ENCODE data around the gene MAML1.

Gene MAML1

GRCh38 chr5:179812135-179812825 is 79.7 kb downstream of the MAML1 start:
- Mint-ChIP-seq H3K27me3 (ENCODE audit: low read depth) (no peaks in the 10 kb centered on the region), H3K4me3 (no peak overlapping the region), H3K36me3 (ENCODE audit: low read depth) (peaks cover 18% of the 10 kb centered on the region), H3K4me1 (ENCODE audit: low read depth) (peaks cover 6% of the 10 kb centered on the region), H3K27ac (no peak overlapping the region), H3K9me3 (no peaks in the 10 kb centered on the region)

DNA sequence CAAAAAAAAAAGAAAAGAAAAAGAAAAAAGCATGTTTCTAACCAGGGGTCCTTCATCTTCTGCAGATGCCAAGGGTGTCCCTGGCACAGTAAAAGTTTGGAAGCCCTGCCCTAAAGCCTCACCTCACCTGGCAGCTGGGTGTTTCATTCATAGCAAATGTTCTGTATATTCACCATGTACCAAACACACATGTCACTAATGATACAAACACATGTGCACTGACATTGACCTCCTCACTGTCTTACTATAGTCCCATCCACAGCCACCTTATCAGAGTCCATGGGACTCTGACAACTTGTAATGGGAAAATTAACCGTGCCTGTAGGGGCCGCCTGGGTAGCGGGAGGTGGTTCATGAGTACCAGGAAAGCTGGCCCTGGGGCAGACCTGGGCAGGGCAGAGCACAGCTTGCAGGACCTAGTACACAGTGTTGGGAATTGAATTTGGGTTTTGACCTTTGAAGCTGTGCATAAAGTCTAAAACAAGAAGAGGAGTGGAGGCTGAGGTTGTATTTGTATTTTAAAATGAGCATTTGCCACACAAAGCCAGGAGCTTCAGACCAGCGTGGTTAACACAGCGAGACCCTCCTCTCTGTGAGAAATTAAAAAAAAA is 80.5 kb downstream of the MAML1 start:
- Mint-ChIP-seq H3K9me3 (no peaks in the 10 kb centered on the region), H3K27me3 (ENCODE audit: low read depth) (no peaks in the 10 kb centered on the region), H3K4me3 (no peak overlapping the region), H3K36me3 (ENCODE audit: low read depth) (peaks cover 18% of the 10 kb centered on the region), H3K4me1 (ENCODE audit: low read depth) (peaks cover 7% of the 10 kb centered on the region), H3K27ac (no peak overlapping the region)

- Mint-ChIP-seq H3K9me3 (no peaks in the 10 kb centered on the region), H3K27ac (no peak overlapping the region), H3K27me3 (ENCODE audit: low read depth) (no peaks in the 10 kb centered on the region), H3K4me3 (no peak overlapping the region), H3K4me1 (ENCODE audit: low read depth) (peaks cover 14% of the 10 kb centered on the region), H3K36me3 (ENCODE audit: low read depth) (peaks cover 18% of the 10 kb centered on the region)
These were observed 81.5 kb downstream of the MAML1 start for GRCh38 chr5:179814090-179814489.

- Mint-ChIP-seq H3K36me3 (ENCODE audit: low read depth) (peaks cover 18% of the 10 kb centered on the region), H3K9me3 (no peaks in the 10 kb centered on the region), H3K4me3 (peak overlapping the region; percentile 4), H3K4me1 (ENCODE audit: low read depth) (peaks cover 22% of the 10 kb centered on the region), H3K27ac (peak overlapping the region; percentile 6), H3K27me3 (ENCODE audit: low read depth) (no peaks in the 10 kb centered on the region)
These were observed 83.0 kb downstream of the MAML1 start for GRCh38 chr5:179815491-179816249.

GRCh38 chr5:179816401-179816795 is 83.8 kb downstream of the MAML1 start:
- no peak overlapping the region for H3K27ac Mint-ChIP-seq
- H3K36me3 Mint-ChIP-seq (ENCODE audit: low read depth) = peaks cover 18% of the 10 kb centered on the region
- no peak overlapping the region for H3K4me3 Mint-ChIP-seq

GRCh38 chr5:179816796-179817469 is 84.3 kb downstream of the MAML1 start:
- H3K36me3 Mint-ChIP-seq (ENCODE audit: low read depth) = peaks cover 18% of the 10 kb centered on the region
- no peak overlapping the region for H3K4me3 Mint-ChIP-seq
- peaks cover 26% of the 10 kb centered on the region for H3K4me1 Mint-ChIP-seq (ENCODE audit: low read depth)
- no peaks in the 10 kb centered on the region for H3K27me3 Mint-ChIP-seq (ENCODE audit: low read depth)
- no peaks in the 10 kb centered on the region for H3K9me3 Mint-ChIP-seq
- H3K27ac Mint-ChIP-seq = no peak overlapping the region

More at GRCh38 chr5:179816401-179816795, 83.8 kb downstream of the MAML1 start:
- H3K9me3 Mint-ChIP-seq = no peaks in the 10 kb centered on the region
- H3K4me1 Mint-ChIP-seq (ENCODE audit: low read depth) = peaks cover 22% of the 10 kb centered on the region
- no peaks in the 10 kb centered on the region for H3K27me3 Mint-ChIP-seq (ENCODE audit: low read depth)

- Mint-ChIP-seq H3K27ac (no peak overlapping the region), H3K4me1 (ENCODE audit: low read depth) (peaks cover 31% of the 10 kb centered on the region), H3K27me3 (ENCODE audit: low read depth) (no peaks in the 10 kb centered on the region), H3K9me3 (no peaks in the 10 kb centered on the region), H3K36me3 (ENCODE audit: low read depth) (peaks cover 20% of the 10 kb centered on the region), H3K4me3 (peak overlapping the region; percentile 69)
These were observed 84.8 kb downstream of the MAML1 start for GRCh38 chr5:179817470-179817840.

DNA sequence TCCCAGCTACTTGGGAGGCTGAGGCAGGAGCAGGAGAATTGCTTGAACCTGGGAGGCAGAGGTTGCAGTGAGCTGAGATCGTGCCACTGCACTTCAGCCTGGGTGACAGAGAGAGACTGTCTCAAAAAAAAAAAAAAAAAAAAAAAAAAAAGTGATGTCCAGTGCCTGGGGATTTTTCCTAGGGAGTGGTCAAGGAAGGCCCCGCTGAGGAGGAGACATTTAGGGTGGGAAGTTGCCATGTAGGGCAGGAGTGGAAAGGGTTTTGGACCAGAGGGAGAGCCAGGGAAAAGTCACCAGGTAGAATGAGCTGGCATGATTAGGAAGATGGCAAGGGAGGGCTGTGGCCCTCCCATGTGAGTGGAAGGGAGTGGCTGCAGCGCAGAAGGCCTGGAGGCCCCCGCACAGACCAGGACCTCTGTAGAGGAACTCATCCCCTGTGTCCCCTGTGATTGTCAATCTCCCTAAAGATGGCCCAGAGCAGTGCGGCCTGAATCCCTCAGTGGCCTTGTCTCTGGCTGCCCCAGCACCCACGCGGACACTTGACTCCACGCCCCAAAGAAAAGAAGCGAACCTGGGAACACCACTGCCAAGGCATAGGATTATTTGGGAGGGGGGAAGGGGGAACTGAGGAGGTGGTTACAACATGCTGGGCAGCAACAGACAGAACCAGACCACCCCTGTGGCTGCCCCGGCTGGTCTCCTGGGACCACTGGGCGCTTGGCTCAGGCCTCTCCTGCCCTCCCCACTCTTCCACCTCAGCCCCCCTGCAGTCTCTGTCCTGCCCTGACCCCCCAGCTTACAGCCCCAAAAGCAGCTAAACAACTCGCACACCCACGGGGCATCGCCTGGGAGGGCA is 85.5 kb downstream of the MAML1 start:
- Mint-ChIP-seq H3K27me3 (ENCODE audit: low read depth) (no peaks in the 10 kb centered on the region), H3K4me3 (peak overlapping the region; percentile 69), H3K9me3 (no peaks in the 10 kb centered on the region), H3K4me1 (ENCODE audit: low read depth) (peaks cover 33% of the 10 kb centered on the region), H3K36me3 (ENCODE audit: low read depth) (peaks cover 19% of the 10 kb centered on the region), H3K27ac (peak overlapping the region; percentile 90)

- H3K27ac Mint-ChIP-seq = peak overlapping the region; percentile 90
- H3K36me3 Mint-ChIP-seq (ENCODE audit: low read depth) = peaks cover 19% of the 10 kb centered on the region
- no peaks in the 10 kb centered on the region for H3K27me3 Mint-ChIP-seq (ENCODE audit: low read depth)
- H3K9me3 Mint-ChIP-seq = no peaks in the 10 kb centered on the region
- H3K4me1 Mint-ChIP-seq (ENCODE audit: low read depth) = peaks cover 36% of the 10 kb centered on the region
- peak overlapping the region; percentile 66 for H3K4me3 Mint-ChIP-seq
These were observed 86.2 kb downstream of the MAML1 start for GRCh38 chr5:179818746-179819295.

DNA sequence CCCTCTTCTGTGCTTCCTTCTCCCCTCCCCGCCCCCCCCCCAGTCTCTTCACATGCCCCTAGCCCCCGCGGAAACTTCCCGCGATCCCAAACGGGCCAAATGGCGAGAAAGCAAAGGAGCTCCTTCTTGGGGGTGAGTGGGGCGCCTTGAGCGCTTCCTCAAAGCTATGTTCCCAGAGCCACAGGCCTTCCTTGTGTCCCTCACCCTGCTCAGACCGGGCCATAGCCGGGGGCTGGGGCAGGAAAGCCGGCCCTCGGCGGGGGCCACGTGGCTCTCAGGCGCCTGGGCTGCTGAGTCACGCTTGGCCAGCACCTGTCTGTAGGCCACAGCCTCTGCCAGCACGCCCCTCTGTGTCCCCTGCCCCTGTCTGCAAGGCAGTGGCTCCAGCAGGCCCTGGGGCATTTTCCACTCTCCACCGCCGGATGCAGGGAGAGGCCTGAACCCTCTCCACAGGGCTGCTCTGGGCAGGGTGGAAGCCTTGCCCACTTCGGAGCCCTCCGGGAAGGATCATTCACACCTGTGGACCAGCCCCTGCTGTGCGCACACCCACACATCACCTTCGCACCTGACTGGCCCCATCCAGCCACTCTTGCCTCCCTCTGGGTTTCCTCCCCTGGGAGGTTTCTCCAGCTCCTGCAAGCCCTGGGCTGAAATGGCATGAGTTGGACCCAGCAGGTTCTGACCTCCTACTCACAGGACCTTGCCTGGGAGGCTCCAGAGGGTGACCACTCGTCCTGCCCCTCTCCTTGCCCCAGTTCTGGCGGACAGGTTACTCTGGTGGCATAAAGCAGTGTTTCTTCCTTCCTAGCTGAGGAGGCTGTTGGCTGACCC is 86.9 kb downstream of the MAML1 start:
- H3K27ac Mint-ChIP-seq = peak overlapping the region; percentile 95
- H3K27me3 Mint-ChIP-seq (ENCODE audit: low read depth) = no peaks in the 10 kb centered on the region
- H3K4me3 Mint-ChIP-seq = peak overlapping the region; percentile 75
- peaks cover 37% of the 10 kb centered on the region for H3K4me1 Mint-ChIP-seq (ENCODE audit: low read depth)
- H3K9me3 Mint-ChIP-seq = no peaks in the 10 kb centered on the region
- H3K36me3 Mint-ChIP-seq (ENCODE audit: low read depth) = peaks cover 23% of the 10 kb centered on the region

GRCh38 chr5:179820127-179820482 is 87.5 kb downstream of the MAML1 start:
- peak overlapping the region; percentile 95 for H3K27ac Mint-ChIP-seq
- peak overlapping the region; percentile 75 for H3K4me3 Mint-ChIP-seq
- peaks cover 29% of the 10 kb centered on the region for H3K36me3 Mint-ChIP-seq (ENCODE audit: low read depth)
- H3K9me3 Mint-ChIP-seq = no peaks in the 10 kb centered on the region
- H3K27me3 Mint-ChIP-seq (ENCODE audit: low read depth) = no peaks in the 10 kb centered on the region
- peaks cover 39% of the 10 kb centered on the region for H3K4me1 Mint-ChIP-seq (ENCODE audit: low read depth)

DNA sequence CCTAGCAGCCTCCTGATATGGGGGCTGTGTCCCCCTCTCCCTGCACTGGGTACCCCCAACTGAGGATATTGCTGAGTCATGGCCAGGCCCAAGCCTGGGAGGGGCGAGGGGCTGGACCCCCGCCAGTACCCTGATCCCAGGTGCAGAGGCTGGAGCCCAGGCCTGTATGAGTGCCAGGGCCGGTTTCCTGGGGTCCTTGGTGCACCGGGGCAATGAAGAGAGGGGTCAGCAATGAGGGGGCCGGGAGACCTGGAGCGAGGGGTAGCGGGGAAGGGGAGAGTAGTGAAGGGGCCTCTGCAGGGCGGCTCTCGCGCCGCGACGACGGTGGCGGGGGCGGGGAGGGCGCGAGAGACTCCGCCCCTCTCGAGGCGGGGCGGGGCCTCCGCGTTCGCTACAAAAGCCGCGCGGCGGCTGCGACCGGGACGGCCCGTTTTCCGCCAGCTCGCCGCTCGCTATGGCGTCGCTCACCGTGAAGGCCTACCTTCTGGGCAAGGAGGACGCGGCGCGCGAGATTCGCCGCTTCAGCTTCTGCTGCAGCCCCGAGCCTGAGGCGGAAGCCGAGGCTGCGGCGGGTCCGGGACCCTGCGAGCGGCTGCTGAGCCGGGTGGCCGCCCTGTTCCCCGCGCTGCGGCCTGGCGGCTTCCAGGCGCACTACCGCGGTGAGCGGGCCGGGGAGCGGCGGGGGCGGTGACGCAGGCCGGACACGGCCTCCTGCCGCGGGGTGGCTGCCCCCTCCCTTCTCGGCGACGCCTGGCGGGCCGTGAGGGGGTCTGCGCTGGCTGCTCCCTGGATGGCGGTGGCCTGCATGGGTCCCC is 88.1 kb downstream of the MAML1 start, which contains the start of gene SQSTM1:
Gene SQSTM1 (plus strand): TSS at position 423 of the 815 bp plus-strand sequence. CDS start 32 bp downstream, at position 455.
- Mint-ChIP-seq H3K9me3 (no peaks in the 10 kb centered on the region), H3K36me3 (ENCODE audit: low read depth) (peaks cover 32% of the 10 kb centered on the region), H3K4me1 (ENCODE audit: low read depth) (peaks cover 37% of the 10 kb centered on the region), H3K27ac (peak within 1 kb of the TSS; percentile 95), H3K27me3 (ENCODE audit: low read depth) (no peaks in the 10 kb centered on the region), H3K4me3 (peak within 1 kb of the TSS; percentile 89)
